ENCODE data around the gene PPM1J.

GRCh38 chr1:112748396-112748795 is 33.3 kb upstream of the PPM1J start:
- TF ChIP-seq GATA3 (IDR thresholded peaks at IDR 0.05; ENCODE audit: low read depth, low read length) (no peak), GATA2 (IDR thresholded peaks at IDR 0.05; ENCODE audit: low read depth, low read length) (no peak)
